K562 (cell line): ENCODE data around the gene DNAH17. TPM values are rescaled to one million over a fixed set of nuclear protein-coding genes. Genes with fewer than 3 reads are reported as not detected.

ENCODE experiments used
- GTF2E2 ChIP-seq: fragments of 200-800 bp; sonication (Bioruptor generic); IDR thresholded peaks from 2 replicates; pipeline ENCODE4 v1.6.1; 2016; ENCODE audit warnings: missing genetic modification characterization, missing compliant biosample characterization
- HMGN3 ChIP-seq: IDR thresholded peaks from 2 replicates; pipeline ENCODE4 v1.6.1; 2011; ENCODE audit warnings: borderline replicate concordance, low read depth, mild to moderate bottlenecking, mixed read lengths, low read length; ENCODE audit not compliant: insufficient read length; ENCODE audit errors: extremely low read depth
- NR2C1 ChIP-seq, 2 experiments: fragments of 450-650 bp; IDR thresholded peaks; 2 replicates each; pipeline ENCODE4 v1.6.1; 2017; ENCODE audit warnings: mild to moderate bottlenecking in 2 of 2, antibody characterized with exemption in 1 of 2, inconsistent platforms in 1 of 2, missing compliant biosample characterization in 1 of 2, missing genetic modification characterization in 1 of 2
- SRSF7 ChIP-seq: fragments of 200-400 bp; formaldehyde crosslinking; optimal IDR thresholded peaks from 2 replicates; pipeline ENCODE3; 2017; ENCODE audit warnings: mild to moderate bottlenecking, low read depth, low read length
- ZNF184 ChIP-seq: sonication (generic); formaldehyde crosslinking; IDR thresholded peaks from 2 replicates; pipeline ENCODE4 v1.5.0; 2020; ENCODE audit warnings: missing genetic modification reagents
- ZNF347 ChIP-seq: fragments of 450-650 bp; formaldehyde crosslinking; IDR thresholded peaks from 2 replicates; pipeline ENCODE4 v1.4.0; 2020; ENCODE audit warnings: low read depth, mild to moderate bottlenecking, moderate library complexity
- ZNF780A ChIP-seq: fragments of 250-450 bp; sonication (Bioruptor Pico); IDR thresholded peaks from 2 replicates; pipeline ENCODE4 v1.5.0; 2021; ENCODE audit warnings: mild to moderate bottlenecking
- polyA plus RNA-seq, 8 experiments: library from polyadenylated mRNA; depleted of rRNA in 4 of 8; stranded (reverse) in 5 of 8; unstranded in 3 of 8; fragments of >200 nt; fragmentation: Nextera tagmentation in 2 of 8; fragmentation: Illumina TruSeq in 1 of 8; extraction: Ambion mirVana in 2 of 8; extraction: Trizol in 1 of 8; gene quantifications; 2 replicates each; pipeline versions ENCODE4 v1.2.1 to v1.2.3, GENCODE V29; 2011 to 2014; ENCODE audit warnings: inconsistent platforms in 1 of 8, missing spikeins in 1 of 8
- total RNA-seq, 7 experiments: library from RNA; depleted of rRNA in 6 of 7; stranded (reverse); fragments of >200 nt in 6 of 7; fragmentation: Illumina TruSeq in 2 of 7; extraction: Trizol in 2 of 7; gene quantifications; 2 replicates each; pipeline versions ENCODE4 v1.2.1 to v1.2.3, GENCODE V29; 2011 to 2021; ENCODE audit warnings: low replicate concordance in 1 of 7
- TF ChIP-seq, protein P1 (sequence below): fragments of 200-600 bp; sonication (generic); IDR thresholded peaks from one replicate; pipeline ENCODE4 v1.6.1; 2012; ENCODE audit warnings: mild to moderate bottlenecking, low read depth, low read length, inconsistent platforms
- TF ChIP-seq, protein P2 (sequence below), 3 experiments: fragments of 200-800 bp in 1 of 3; sonication (Bioruptor generic) in 1 of 3; sonication (generic) in 1 of 3; formaldehyde crosslinking in 1 of 3; IDR thresholded peaks; 2 replicates each; pipeline versions ENCODE4 v1.6.1 to v1.8.0; 2016 to 2022; ENCODE audit warnings: mild to moderate bottlenecking in 2 of 3, missing compliant biosample characterization in 2 of 3, missing genetic modification characterization in 2 of 3, missing genetic modification reagents in 1 of 3

DNAH17 gene
- total and polyA plus RNA-seq, 9 of the 15 experiments (the other 6 are each of a cell fraction or from before 2014, with no cell fraction given) = under 0.01 to 0.06 (median 0.03) TPM; not detected in 5

DNA sequence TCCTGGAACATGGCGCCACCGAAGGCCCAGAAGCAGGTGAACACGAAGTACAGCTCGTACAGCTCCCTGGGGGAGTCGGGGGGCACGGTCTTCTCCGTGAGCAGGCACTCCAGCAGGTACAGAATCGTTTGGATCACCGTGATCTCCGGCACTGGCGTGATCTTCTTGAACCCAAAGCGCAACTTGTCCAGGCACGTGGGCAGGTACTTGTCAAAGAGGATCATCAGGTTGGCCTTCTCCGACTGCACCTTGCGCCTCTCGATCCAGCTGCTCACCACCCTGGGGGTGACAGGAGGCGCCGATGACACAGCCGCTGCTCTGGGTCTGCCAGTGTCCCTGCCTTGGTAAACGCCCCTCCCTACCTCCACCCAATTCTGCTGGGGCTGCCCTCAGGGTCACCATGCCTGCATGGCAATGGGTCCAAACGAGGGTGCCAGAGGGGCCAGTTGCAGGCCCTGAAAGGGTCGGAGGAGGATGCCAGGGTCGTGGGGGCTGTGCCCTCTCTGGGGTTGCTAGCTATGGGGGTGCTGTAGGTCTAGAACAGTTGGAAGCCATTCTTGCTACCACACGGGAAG is 90.9 kb downstream of the DNAH17 start (continued):
- TF ChIP-seq, protein P1, sequence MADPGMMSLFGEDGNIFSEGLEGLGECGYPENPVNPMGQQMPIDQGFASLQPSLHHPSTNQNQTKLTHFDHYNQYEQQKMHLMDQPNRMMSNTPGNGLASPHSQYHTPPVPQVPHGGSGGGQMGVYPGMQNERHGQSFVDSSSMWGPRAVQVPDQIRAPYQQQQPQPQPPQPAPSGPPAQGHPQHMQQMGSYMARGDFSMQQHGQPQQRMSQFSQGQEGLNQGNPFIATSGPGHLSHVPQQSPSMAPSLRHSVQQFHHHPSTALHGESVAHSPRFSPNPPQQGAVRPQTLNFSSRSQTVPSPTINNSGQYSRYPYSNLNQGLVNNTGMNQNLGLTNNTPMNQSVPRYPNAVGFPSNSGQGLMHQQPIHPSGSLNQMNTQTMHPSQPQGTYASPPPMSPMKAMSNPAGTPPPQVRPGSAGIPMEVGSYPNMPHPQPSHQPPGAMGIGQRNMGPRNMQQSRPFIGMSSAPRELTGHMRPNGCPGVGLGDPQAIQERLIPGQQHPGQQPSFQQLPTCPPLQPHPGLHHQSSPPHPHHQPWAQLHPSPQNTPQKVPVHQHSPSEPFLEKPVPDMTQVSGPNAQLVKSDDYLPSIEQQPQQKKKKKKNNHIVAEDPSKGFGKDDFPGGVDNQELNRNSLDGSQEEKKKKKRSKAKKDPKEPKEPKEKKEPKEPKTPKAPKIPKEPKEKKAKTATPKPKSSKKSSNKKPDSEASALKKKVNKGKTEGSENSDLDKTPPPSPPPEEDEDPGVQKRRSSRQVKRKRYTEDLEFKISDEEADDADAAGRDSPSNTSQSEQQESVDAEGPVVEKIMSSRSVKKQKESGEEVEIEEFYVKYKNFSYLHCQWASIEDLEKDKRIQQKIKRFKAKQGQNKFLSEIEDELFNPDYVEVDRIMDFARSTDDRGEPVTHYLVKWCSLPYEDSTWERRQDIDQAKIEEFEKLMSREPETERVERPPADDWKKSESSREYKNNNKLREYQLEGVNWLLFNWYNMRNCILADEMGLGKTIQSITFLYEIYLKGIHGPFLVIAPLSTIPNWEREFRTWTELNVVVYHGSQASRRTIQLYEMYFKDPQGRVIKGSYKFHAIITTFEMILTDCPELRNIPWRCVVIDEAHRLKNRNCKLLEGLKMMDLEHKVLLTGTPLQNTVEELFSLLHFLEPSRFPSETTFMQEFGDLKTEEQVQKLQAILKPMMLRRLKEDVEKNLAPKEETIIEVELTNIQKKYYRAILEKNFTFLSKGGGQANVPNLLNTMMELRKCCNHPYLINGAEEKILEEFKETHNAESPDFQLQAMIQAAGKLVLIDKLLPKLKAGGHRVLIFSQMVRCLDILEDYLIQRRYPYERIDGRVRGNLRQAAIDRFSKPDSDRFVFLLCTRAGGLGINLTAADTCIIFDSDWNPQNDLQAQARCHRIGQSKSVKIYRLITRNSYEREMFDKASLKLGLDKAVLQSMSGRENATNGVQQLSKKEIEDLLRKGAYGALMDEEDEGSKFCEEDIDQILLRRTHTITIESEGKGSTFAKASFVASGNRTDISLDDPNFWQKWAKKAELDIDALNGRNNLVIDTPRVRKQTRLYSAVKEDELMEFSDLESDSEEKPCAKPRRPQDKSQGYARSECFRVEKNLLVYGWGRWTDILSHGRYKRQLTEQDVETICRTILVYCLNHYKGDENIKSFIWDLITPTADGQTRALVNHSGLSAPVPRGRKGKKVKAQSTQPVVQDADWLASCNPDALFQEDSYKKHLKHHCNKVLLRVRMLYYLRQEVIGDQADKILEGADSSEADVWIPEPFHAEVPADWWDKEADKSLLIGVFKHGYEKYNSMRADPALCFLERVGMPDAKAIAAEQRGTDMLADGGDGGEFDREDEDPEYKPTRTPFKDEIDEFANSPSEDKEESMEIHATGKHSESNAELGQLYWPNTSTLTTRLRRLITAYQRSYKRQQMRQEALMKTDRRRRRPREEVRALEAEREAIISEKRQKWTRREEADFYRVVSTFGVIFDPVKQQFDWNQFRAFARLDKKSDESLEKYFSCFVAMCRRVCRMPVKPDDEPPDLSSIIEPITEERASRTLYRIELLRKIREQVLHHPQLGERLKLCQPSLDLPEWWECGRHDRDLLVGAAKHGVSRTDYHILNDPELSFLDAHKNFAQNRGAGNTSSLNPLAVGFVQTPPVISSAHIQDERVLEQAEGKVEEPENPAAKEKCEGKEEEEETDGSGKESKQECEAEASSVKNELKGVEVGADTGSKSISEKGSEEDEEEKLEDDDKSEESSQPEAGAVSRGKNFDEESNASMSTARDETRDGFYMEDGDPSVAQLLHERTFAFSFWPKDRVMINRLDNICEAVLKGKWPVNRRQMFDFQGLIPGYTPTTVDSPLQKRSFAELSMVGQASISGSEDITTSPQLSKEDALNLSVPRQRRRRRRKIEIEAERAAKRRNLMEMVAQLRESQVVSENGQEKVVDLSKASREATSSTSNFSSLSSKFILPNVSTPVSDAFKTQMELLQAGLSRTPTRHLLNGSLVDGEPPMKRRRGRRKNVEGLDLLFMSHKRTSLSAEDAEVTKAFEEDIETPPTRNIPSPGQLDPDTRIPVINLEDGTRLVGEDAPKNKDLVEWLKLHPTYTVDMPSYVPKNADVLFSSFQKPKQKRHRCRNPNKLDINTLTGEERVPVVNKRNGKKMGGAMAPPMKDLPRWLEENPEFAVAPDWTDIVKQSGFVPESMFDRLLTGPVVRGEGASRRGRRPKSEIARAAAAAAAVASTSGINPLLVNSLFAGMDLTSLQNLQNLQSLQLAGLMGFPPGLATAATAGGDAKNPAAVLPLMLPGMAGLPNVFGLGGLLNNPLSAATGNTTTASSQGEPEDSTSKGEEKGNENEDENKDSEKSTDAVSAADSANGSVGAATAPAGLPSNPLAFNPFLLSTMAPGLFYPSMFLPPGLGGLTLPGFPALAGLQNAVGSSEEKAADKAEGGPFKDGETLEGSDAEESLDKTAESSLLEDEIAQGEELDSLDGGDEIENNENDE = no peak
- TF ChIP-seq ZNF347 (no peak), NR2C1 (IDR thresholded peaks at IDR 0.05) (no peak), NR2C1 (tag; IDR thresholded peaks at IDR 0.05) (no peak), HMGN3 (no peak), ZNF780A (no peak), GTF2E2 (tag) (no peak), SRSF7 (no peak), ZNF184 (no peak)
- TF ChIP-seq, protein P2, sequence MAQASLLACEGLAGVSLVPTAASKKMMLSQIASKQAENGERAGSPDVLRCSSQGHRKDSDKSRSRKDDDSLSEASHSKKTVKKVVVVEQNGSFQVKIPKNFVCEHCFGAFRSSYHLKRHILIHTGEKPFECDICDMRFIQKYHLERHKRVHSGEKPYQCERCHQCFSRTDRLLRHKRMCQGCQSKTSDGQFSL (CRISPR knock-in tag; IDR thresholded peaks at IDR 0.05) = no peak
- TF ChIP-seq, protein P2 (tag; IDR thresholded peaks at IDR 0.05) = no peak
- TF ChIP-seq, all 486 proteins: peak for 0
